Activated B cell treated with CpG ODN at 0.5 μM for 24 hours (primary cell): ENCODE measurements around the gene CLIC5. TPM values are rescaled to one million over a fixed set of nuclear protein-coding genes. Genes with fewer than 3 reads are reported as not detected.

ENCODE experiments used
- ATAC-seq: fragments of 200-7000 bp; cut with Tn5 transposase; one replicate; pipeline ENCODE4 v1.10.0; 2021; ENCODE audit warnings: low read depth, mild to moderate bottlenecking, moderate library complexity
- CTCF ChIA-PET: fragments of 350-600 bp; sonication (Branson Sonifier 250); formaldehyde crosslinking; loops from one replicate; lab custom pipeline; 2021; ENCODE audit warnings: antibody characterized with exemption; lab: Charles Lee
- POLR2A ChIA-PET: fragments of 350-600 bp; sonication (Branson Sonifier 250); formaldehyde crosslinking; loops from one replicate; lab custom pipeline; 2021; ENCODE audit warnings: antibody characterized with exemption; lab: Charles Lee
- DNase-seq: peaks from one replicate; pipeline ENCODE4 v3.0.0; 2022
- H3K27ac Mint-ChIP-seq: one replicate; pipeline ENCODE4 v1.8.0; 2020; ENCODE audit warnings: mixed read lengths
- H3K27me3 Mint-ChIP-seq: one replicate; pipeline ENCODE4 v1.8.0; 2021; ENCODE audit warnings: mixed read lengths
- H3K36me3 Mint-ChIP-seq: one replicate; pipeline ENCODE4 v1.8.0; 2021; ENCODE audit warnings: low read depth, mixed read lengths
- H3K4me1 Mint-ChIP-seq: one replicate; pipeline ENCODE4 v1.8.0; 2021; ENCODE audit warnings: mixed read lengths
- H3K4me3 Mint-ChIP-seq: one replicate; pipeline ENCODE4 v1.8.0; 2020; ENCODE audit warnings: mild to moderate bottlenecking, mixed read lengths
- H3K9me3 Mint-ChIP-seq: one replicate; pipeline ENCODE4 v1.8.0; 2020; ENCODE audit warnings: mixed read lengths
- CTCF ChIP-seq: fragments of 200-600 bp; IDR thresholded peaks from one replicate; pipeline ENCODE4 v1.8.0; 2022; ENCODE audit warnings: antibody characterized with exemption, mild to moderate bottlenecking
- intact Hi-C: fragments of 100-400 bp; cut with micrococcal nuclease; formaldehyde crosslinking; loops from one replicate; pipeline ENCODE4 v1.15.1; 2024
- total RNA-seq: library from RNA; stranded (reverse); gene quantifications from 2 replicates; pipeline ENCODE4 v1.2.3, GENCODE V29; 2022

Gene CLIC5
- total RNA-seq, 1 donor from 2014 or later: 2.5 TPM

- Mint-ChIP-seq H3K27me3 (no peaks in the 10 kb centered on the region), H3K27ac (no peak overlapping the region), H3K36me3 (no peaks in the 10 kb centered on the region), H3K4me1 (peaks cover 15% of the 10 kb centered on the region), H3K9me3 (no peaks in the 10 kb centered on the region), H3K4me3 (no peak overlapping the region)
- ATAC-seq (no peak), DNase-seq (no peak)
- intact Hi-C loops: loop anchor here (10.0 kb wide), 2 partner anchors 178 to 538 kb away; partner anchors contain the start of gene CLIC5
- ChIA-PET CTCF (no interaction called here), POLR2A (no interaction called here)
- TF ChIP-seq CTCF: no peak
Observed at GRCh38 chr6:45836984-45837383, 178.7 kb downstream of the CLIC5 start.

GRCh38 chr6:45836438-45836824 lies 179.2 kb downstream of the CLIC5 start:
- Mint-ChIP-seq H3K27me3 (no peaks in the 10 kb centered on the region), H3K36me3 (no peaks in the 10 kb centered on the region), H3K4me1 (peaks cover 21% of the 10 kb centered on the region), H3K4me3 (no peak overlapping the region), H3K9me3 (no peaks in the 10 kb centered on the region), H3K27ac (no peak overlapping the region)
- CTCF ChIA-PET: no interaction called here
- intact Hi-C loops: loop anchor here (10.0 kb wide), 2 partner anchors 178 to 538 kb away; partner anchors contain the start of gene CLIC5
- no peak for TF ChIP-seq CTCF
- DNase-seq (no peak), ATAC-seq (no peak)
- POLR2A ChIA-PET: no interaction called here

GRCh38 chr6:45835721-45836437 lies 179.8 kb downstream of the CLIC5 start:
- Mint-ChIP-seq H3K27me3 (no peaks in the 10 kb centered on the region), H3K27ac (no peak overlapping the region), H3K36me3 (no peaks in the 10 kb centered on the region), H3K4me1 (peaks cover 26% of the 10 kb centered on the region), H3K4me3 (no peak overlapping the region), H3K9me3 (no peaks in the 10 kb centered on the region)
- no peak for TF ChIP-seq CTCF
- ATAC-seq (no peak), DNase-seq (no peak)
- intact Hi-C loops: loop anchor here (10.0 kb wide), 2 partner anchors 179 to 539 kb away; partner anchors contain the start of gene CLIC5
- POLR2A ChIA-PET: no interaction called here
- CTCF ChIA-PET: no interaction called here

GRCh38 chr6:45832063-45832462 lies 183.6 kb downstream of the CLIC5 start:
- peak overlapping the region; percentile 68 for H3K27ac Mint-ChIP-seq
- H3K36me3 Mint-ChIP-seq: no peaks in the 10 kb centered on the region
- no peak for TF ChIP-seq CTCF
- ChIA-PET CTCF (no interaction called here), POLR2A (interaction anchor here (0.6 to 1.3 kb wide), 2 partner anchors 15 to 1585 kb away, joined by 3 to 5 read pairs; partner anchors contain the start of gene HSP90AB1)
- DNase-seq (no peak), ATAC-seq (no peak)
- no peaks in the 10 kb centered on the region for H3K9me3 Mint-ChIP-seq
- H3K4me1 Mint-ChIP-seq: peaks cover 39% of the 10 kb centered on the region
- no peaks in the 10 kb centered on the region for H3K27me3 Mint-ChIP-seq
- intact Hi-C loops: loop anchor here (5.0 to 10.0 kb wide), 4 partner anchors 90 to 543 kb away; partner anchors contain the start of gene CLIC5
- H3K4me3 Mint-ChIP-seq: no peak overlapping the region

Other genes with a start within 250 kb of the CLIC5 start
- gene ENPP4, start 114.1 kb upstream of the CLIC5 start, total RNA-seq: 13.0 and 13.6 TPM in 2 replicates
- gene ENPP5, start 155.1 kb upstream of the CLIC5 start, total RNA-seq: 0.44 and 0.71 TPM in 2 replicates